KMS-11 (cell line): ENCODE data around the gene IL18.
"Not testable (repeated sequence)": the region's sequence is repeated elsewhere in the genome, so short reads cannot be mapped to it uniquely, and the experiment has no call there.

ENCODE experiments used
- H2AFZ ChIP-seq: fragments of 200-600 bp; sonication (generic); 2 replicates; pipeline ENCODE4 v1.6.1; 2016; ENCODE audit warnings: antibody characterized with exemption, mixed run types, low read depth
- H3K27ac ChIP-seq: fragments of 200-600 bp; sonication (generic); 2 replicates; pipeline ENCODE4 v1.6.1; 2016; ENCODE audit warnings: mild to moderate bottlenecking, mixed run types
- H3K27me3 ChIP-seq: fragments of 200-600 bp; sonication (generic); 2 replicates; pipeline ENCODE4 v1.6.1; 2017; ENCODE audit warnings: mild to moderate bottlenecking, low read depth, mixed run types, moderate library complexity; ENCODE audit not compliant: insufficient read depth
- H3K36me3 ChIP-seq: fragments of 200-600 bp; sonication (generic); 2 replicates; pipeline ENCODE4 v1.6.1; 2017; ENCODE audit warnings: mild to moderate bottlenecking, mixed run types; ENCODE audit not compliant: insufficient read depth
- H3K4me1 ChIP-seq: fragments of 200-600 bp; sonication (generic); 2 replicates; pipeline ENCODE4 v1.6.1; 2016; ENCODE audit warnings: mild to moderate bottlenecking, low read depth, mixed run types; ENCODE audit not compliant: poor library complexity, severe bottlenecking
- H3K4me2 ChIP-seq: fragments of 200-600 bp; sonication (generic); 2 replicates; pipeline ENCODE4 v1.7.0; 2016; ENCODE audit warnings: mild to moderate bottlenecking, mixed run types
- H3K4me3 ChIP-seq: fragments of 200-600 bp; sonication (generic); IDR thresholded peaks from 2 replicates; pipeline ENCODE4 v1.6.1; 2017; ENCODE audit warnings: low read depth, low read length, mixed read lengths; ENCODE audit not compliant: insufficient read depth
- H3K79me2 ChIP-seq: fragments of 200-600 bp; sonication (generic); 2 replicates; pipeline ENCODE4 v1.6.1; 2016; ENCODE audit warnings: low read depth, mixed run types; ENCODE audit not compliant: insufficient read depth
- H3K9ac ChIP-seq: fragments of 200-600 bp; sonication (generic); 2 replicates; pipeline ENCODE4 v1.6.1; 2016; ENCODE audit warnings: mild to moderate bottlenecking, mixed run types
- H4K20me1 ChIP-seq: fragments of 200-600 bp; sonication (generic); 2 replicates; pipeline ENCODE4 v1.6.1; 2016; ENCODE audit warnings: mild to moderate bottlenecking, mixed run types; ENCODE audit not compliant: insufficient read depth
- TF ChIP-seq, protein P1 (sequence below): fragments of 200-600 bp; sonication (generic); conservative IDR thresholded peaks from 2 replicates; pipeline ENCODE4 v1.6.1; 2017; ENCODE audit warnings: low read depth, mild to moderate bottlenecking, antibody characterized with exemption, low read length, moderate library complexity, mixed read lengths

Gene IL18

DNA sequence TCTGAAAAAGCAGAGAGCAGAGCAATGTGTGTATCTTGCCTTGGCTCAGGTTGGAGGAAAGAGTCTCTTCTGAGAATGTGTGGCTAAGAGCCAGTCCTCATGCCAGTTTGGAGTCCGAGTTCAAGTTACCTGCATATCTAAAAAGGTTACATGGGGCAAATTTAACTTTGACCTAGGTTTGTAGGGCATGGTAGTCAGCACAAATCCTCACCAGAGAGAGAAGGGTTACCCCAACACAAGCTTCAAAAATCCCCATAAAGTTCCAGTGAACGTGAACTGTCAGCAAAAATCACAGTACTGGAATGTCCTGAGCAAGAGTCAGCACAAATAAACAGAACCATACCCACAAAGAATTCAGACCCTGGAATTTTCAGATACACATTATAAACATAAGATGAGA is 63.4 kb downstream of the IL18 start:
- no peaks in the 10 kb centered on the region for H3K27me3 ChIP-seq
- peaks cover 9% of the 10 kb centered on the region for H3K4me1 ChIP-seq
- no peak overlapping the region for H2AFZ ChIP-seq
- no peak overlapping the region for H3K4me3 ChIP-seq
- TF ChIP-seq, protein P1, sequence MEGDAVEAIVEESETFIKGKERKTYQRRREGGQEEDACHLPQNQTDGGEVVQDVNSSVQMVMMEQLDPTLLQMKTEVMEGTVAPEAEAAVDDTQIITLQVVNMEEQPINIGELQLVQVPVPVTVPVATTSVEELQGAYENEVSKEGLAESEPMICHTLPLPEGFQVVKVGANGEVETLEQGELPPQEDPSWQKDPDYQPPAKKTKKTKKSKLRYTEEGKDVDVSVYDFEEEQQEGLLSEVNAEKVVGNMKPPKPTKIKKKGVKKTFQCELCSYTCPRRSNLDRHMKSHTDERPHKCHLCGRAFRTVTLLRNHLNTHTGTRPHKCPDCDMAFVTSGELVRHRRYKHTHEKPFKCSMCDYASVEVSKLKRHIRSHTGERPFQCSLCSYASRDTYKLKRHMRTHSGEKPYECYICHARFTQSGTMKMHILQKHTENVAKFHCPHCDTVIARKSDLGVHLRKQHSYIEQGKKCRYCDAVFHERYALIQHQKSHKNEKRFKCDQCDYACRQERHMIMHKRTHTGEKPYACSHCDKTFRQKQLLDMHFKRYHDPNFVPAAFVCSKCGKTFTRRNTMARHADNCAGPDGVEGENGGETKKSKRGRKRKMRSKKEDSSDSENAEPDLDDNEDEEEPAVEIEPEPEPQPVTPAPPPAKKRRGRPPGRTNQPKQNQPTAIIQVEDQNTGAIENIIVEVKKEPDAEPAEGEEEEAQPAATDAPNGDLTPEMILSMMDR: no peak
- no peak overlapping the region for H3K9ac ChIP-seq
- no peaks in the 10 kb centered on the region for H4K20me1 ChIP-seq
- H3K79me2 ChIP-seq: no peaks in the 10 kb centered on the region
- no peaks in the 10 kb centered on the region for H3K36me3 ChIP-seq
- peak overlapping the region; percentile 60; the same call in 1 of the 2 replicates for H3K27ac ChIP-seq
- peak overlapping the region; percentile 29 for H3K4me2 ChIP-seq

DNA sequence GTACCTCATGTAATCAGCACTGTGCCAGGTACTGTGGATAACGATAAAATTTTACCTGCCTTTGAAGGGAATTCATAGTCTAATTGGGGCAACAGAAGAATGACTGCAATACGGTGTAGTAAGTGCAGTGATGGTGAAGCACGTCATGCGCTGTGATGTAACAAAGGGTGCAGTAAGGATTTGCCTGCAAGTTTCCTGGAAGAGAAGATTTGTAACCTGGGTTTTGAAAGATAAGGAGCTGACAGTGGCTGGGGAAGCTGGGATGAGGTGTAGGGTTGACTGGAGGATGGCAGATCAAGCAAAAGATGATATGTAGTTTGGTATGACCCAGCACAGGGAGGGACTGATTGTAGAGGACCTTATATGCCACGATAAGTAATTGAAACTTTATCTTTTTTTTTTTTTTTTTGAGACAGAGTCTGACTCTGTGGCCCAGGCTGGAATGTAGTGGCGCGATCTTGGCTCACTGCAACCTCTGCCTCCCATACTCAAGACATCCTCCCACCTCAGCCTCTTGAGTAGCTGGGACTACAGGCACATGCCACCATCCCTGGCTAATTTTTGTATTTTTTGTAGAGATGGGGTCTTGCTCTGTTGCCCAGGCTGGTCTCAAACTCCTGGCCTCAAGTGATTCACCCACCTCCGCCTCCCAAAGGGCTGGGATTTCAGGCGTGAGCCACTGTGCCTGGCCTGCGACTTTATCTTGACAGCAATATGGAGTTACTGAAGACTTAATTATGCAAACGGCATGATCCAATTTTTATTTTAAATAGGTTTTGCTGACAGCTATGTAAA is 66.0 kb downstream of the IL18 start:
- no peak overlapping the region for H3K4me2 ChIP-seq
- no peak overlapping the region for H3K27ac ChIP-seq
- no peak overlapping the region for H3K4me3 ChIP-seq
- no peaks in the 10 kb centered on the region for H4K20me1 ChIP-seq
- peaks cover 9% of the 10 kb centered on the region for H3K4me1 ChIP-seq
- H3K79me2 ChIP-seq: no peaks in the 10 kb centered on the region
- H3K36me3 ChIP-seq: no peaks in the 10 kb centered on the region
- TF ChIP-seq, protein P1: no peak
- no peak overlapping the region for H2AFZ ChIP-seq
- no peak overlapping the region for H3K9ac ChIP-seq
- H3K27me3 ChIP-seq: no peaks in the 10 kb centered on the region

DNA sequence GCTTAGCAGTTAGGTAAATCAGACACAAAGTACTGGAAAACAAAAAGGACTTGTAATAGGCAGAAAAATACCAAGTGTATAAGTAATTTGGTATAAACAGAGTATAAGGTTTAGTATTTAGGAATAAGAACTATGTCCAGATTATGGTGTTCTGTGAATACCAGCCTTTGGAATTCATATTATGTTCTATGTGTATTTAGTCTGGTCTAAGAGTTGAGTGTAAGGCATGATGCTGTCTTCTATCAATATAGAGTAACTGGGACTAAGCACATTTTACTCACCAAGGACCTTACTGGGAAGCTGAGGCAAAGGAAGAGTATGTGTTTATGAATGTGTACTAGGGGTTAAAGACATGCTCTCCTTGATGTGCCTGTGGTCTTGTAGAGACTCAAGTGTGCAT is 67.7 kb downstream of the IL18 start:
- Histone ChIP-seq H3K27ac (no peak overlapping the region), H3K4me3 (no peak overlapping the region), H3K9ac (no peak overlapping the region), H3K36me3 (no peaks in the 10 kb centered on the region), H3K4me2 (no peak overlapping the region), H3K27me3 (no peaks in the 10 kb centered on the region), H2AFZ (no peak overlapping the region), H4K20me1 (no peaks in the 10 kb centered on the region), H3K79me2 (no peaks in the 10 kb centered on the region), H3K4me1 (peaks cover 9% of the 10 kb centered on the region)
- TF ChIP-seq, protein P1: no peak

DNA sequence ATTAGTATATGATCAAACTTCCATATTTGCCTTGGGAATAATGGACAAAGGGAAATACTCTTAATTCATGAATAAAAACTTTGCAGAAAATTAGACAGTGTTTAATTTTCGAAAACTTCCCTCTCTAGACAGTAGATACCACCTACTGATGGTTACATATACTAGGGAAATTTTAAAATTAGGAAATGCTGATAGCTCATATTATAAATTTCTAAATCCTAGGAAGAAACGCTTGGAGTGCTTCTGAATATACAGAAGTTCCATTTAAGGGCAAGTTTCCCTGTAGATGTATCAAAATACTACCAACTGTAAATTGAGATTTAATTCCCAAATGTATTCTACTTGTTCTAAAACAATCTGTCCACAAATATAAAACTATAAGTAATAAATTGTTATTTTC is 68.6 kb downstream of the IL18 start:
- not testable (repeated sequence) for H2AFZ ChIP-seq, H3K79me2 ChIP-seq, H3K36me3 ChIP-seq, H4K20me1 ChIP-seq, H3K4me1 ChIP-seq, H3K9ac ChIP-seq, H3K4me3 ChIP-seq, H3K27ac ChIP-seq, H3K27me3 ChIP-seq, H3K4me2 ChIP-seq
